Peyer's patch (tissue), 4 donors: ENCODE measurements around the gene RANGAP1. TPM values are rescaled to one million over a fixed set of nuclear protein-coding genes. Genes with fewer than 3 reads are reported as not detected.
A peak's percentile ranks its signal among the peaks of the same experiment; 100 is the strongest.

ENCODE experiments used
- DNase-seq, 3 donors: peaks; one replicate each; pipeline ENCODE4 v3.0.0-alpha.2; 2017 to 2019
- H3K27ac ChIP-seq, 4 donors: fragments of 200-600 bp; sonication (generic); one replicate each; pipeline ENCODE4 v1.5.1; 2016 to 2019
- H3K27me3 ChIP-seq, 2 donors: fragments of 200-600 bp; sonication (generic); one replicate each; pipeline ENCODE4 v1.5.1; 2019
- H3K36me3 ChIP-seq, 3 donors: fragments of 200-600 bp; sonication (generic); one replicate each; pipeline ENCODE4 v1.5.1; 2016 to 2019
- H3K4me1 ChIP-seq, 4 donors: fragments of 200-600 bp; sonication (generic); one replicate each; pipeline ENCODE4 v1.5.1; 2016 to 2019
- H3K4me3 ChIP-seq, 4 donors: fragments of 200-600 bp; sonication (generic); 1 replicate in 3 of 4; 2 replicates in 1 of 4; pipeline ENCODE4 v1.5.1; 2016 to 2019; ENCODE audit warnings: mild to moderate bottlenecking in 1 of 4
- H3K9me3 ChIP-seq, 4 donors: fragments of 200-600 bp; sonication (generic); one replicate each; pipeline ENCODE4 v1.5.1; 2016 to 2019; ENCODE audit warnings: mild to moderate bottlenecking in 1 of 4
- CTCF ChIP-seq, 6 experiments: fragments of 450-650 bp in 4 of 6; fragments of 200-600 bp in 2 of 6; sonication (generic) in 1 of 6; IDR thresholded peaks; one replicate each; pipeline ENCODE4 v1.5.1; 2017 to 2019; ENCODE audit warnings: antibody characterized with exemption in 6 of 6, mild to moderate bottlenecking in 3 of 6, moderate library complexity in 1 of 6
- POLR2A ChIP-seq, 2 donors: fragments of 450-650 bp; IDR thresholded peaks; one replicate each; pipeline ENCODE4 v1.5.1; 2017; ENCODE audit warnings: antibody characterized with exemption in 2 of 2, mild to moderate bottlenecking in 2 of 2, moderate library complexity in 2 of 2
- total RNA-seq, 4 donors: library from RNA; depleted of rRNA; stranded (reverse); fragments of >200 nt; gene quantifications; one replicate each; pipeline ENCODE4 v1.1.0, GENCODE V29; 2016

The RANGAP1 gene
- total RNA-seq, 4 donors from 2014 or later = 29.8 to 79.2 (median 35.8) TPM

DNA sequence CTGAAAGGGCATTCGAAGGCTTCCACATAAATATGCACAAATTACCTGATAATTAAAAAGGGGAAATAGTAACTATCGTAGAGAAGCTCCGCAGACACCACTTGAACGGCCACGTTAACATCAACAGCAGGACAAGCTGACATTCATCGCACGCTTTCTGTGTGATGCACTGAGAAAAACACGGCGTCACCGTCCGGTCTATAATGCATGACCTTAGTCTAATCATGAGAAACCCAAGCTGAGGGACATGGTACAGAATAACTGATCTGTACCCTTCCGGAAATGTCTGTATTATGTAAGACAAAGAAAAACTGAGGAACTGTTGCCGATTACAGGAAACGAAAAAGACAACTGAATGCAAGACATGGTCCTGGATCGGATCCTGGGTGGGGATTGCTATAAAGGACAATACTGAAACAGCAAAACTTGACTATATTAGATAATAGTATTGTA lies 678 bp upstream of the RANGAP1 start:
- no peaks in the 10 kb centered on the region for H3K27me3 ChIP-seq
- peak overlapping the region; percentile 78 to 94 (median 83) for H3K27ac ChIP-seq
- TF ChIP-seq POLR2A (IDR thresholded peaks at IDR 0.05) (no peak), CTCF (IDR thresholded peaks at IDR 0.05) (no peak)
- peak in 2 of 3 donors; percentile 46 to 71 for DNase-seq
- peaks cover 0 to 20% (median 2%) of the 10 kb centered on the region in 4 donors for H3K4me1 ChIP-seq
- no peaks in the 10 kb centered on the region for H3K9me3 ChIP-seq
- H3K4me3 ChIP-seq = peak overlapping the region; percentile 42 to 98 (median 70)
- peaks cover 0 to 4% (median 0%) of the 10 kb centered on the region in 3 donors for H3K36me3 ChIP-seq

- peak overlapping the region; percentile 65 to 98 (median 93) for H3K4me3 ChIP-seq
- TF ChIP-seq POLR2A (IDR thresholded peaks at IDR 0.05) (no peak), CTCF (IDR thresholded peaks at IDR 0.05) (no peak)
- H3K27ac ChIP-seq = peak overlapping the region; percentile 71 to 94 (median 86)
- no peaks in the 10 kb centered on the region for H3K27me3 ChIP-seq
- peaks cover 0 to 20% (median 2%) of the 10 kb centered on the region in 4 donors for H3K4me1 ChIP-seq
- peak; percentile 30 to 76 (median 74) for DNase-seq
- H3K9me3 ChIP-seq = no peaks in the 10 kb centered on the region
- H3K36me3 ChIP-seq = peaks cover 0 to 9% (median 0%) of the 10 kb centered on the region in 3 donors
These were observed 557 bp downstream of the RANGAP1 start for GRCh38 chr22:41285441-41285819.

GRCh38 chr22:41284465-41284864 lies 1.5 kb downstream of the RANGAP1 start:
- H3K4me1 ChIP-seq = peaks cover 0 to 20% (median 2%) of the 10 kb centered on the region in 4 donors
- TF ChIP-seq CTCF (IDR thresholded peaks at IDR 0.05) (no peak), POLR2A (IDR thresholded peaks at IDR 0.05) (no peak)
- H3K36me3 ChIP-seq = peaks cover 0 to 19% (median 0%) of the 10 kb centered on the region in 3 donors
- H3K27me3 ChIP-seq = no peaks in the 10 kb centered on the region
- DNase-seq = no peak
- H3K27ac ChIP-seq = no peak overlapping the region
- no peaks in the 10 kb centered on the region for H3K9me3 ChIP-seq
- H3K4me3 ChIP-seq = no peak overlapping the region

GRCh38 chr22:41280854-41281253 lies 5.1 kb downstream of the RANGAP1 start:
- Histone ChIP-seq H3K9me3 (no peaks in the 10 kb centered on the region), H3K27ac (no peak overlapping the region), H3K4me3 (no peak overlapping the region), H3K27me3 (no peaks in the 10 kb centered on the region), H3K4me1 (peaks cover 0 to 9% (median 2%) of the 10 kb centered on the region in 4 donors), H3K36me3 (peaks cover 0 to 50% (median 0%) of the 10 kb centered on the region in 3 donors)
- no peak for DNase-seq
- TF ChIP-seq POLR2A (IDR thresholded peaks at IDR 0.05) = no peak
- no peak for TF ChIP-seq CTCF (IDR thresholded peaks at IDR 0.05)

- no peak for TF ChIP-seq POLR2A (IDR thresholded peaks at IDR 0.05)
- no peak for TF ChIP-seq CTCF (IDR thresholded peaks at IDR 0.05)
- Histone ChIP-seq H3K4me3 (no peak overlapping the region), H3K27me3 (no peaks in the 10 kb centered on the region), H3K36me3 (peaks cover 0 to 58% (median 0%) of the 10 kb centered on the region in 3 donors), H3K9me3 (no peaks in the 10 kb centered on the region), H3K27ac (no peak overlapping the region), H3K4me1 (peaks cover 0 to 7% (median under 1%) of the 10 kb centered on the region in 4 donors)
- DNase-seq = no peak
These were observed 5.9 kb downstream of the RANGAP1 start for GRCh38 chr22:41280065-41280464.
